ENCODE measurements around the gene WDSUB1.

Gene WDSUB1

GRCh38 chr2:159196393-159196925 is 90.0 kb downstream of the WDSUB1 start:
- DNase-seq (ENCODE audit: low read depth): no peak
- H3K4me3 ChIP-seq (ENCODE audit: low read depth, low read length): no peak overlapping the region
- no peak for TF ChIP-seq CTCF (IDR thresholded peaks at IDR 0.05; ENCODE audit: low read depth, low read length, missing control alignments)

GRCh38 chr2:159195697-159196096 is 90.8 kb downstream of the WDSUB1 start:
- no peak for DNase-seq (ENCODE audit: low read depth)
- H3K4me3 ChIP-seq (ENCODE audit: low read depth, low read length): no peak overlapping the region
- no peak for TF ChIP-seq CTCF (IDR thresholded peaks at IDR 0.05; ENCODE audit: low read depth, low read length, missing control alignments)

GRCh38 chr2:159194241-159194640 is 92.3 kb downstream of the WDSUB1 start:
- no peak for TF ChIP-seq CTCF (IDR thresholded peaks at IDR 0.05; ENCODE audit: low read depth, low read length, missing control alignments)
- DNase-seq (ENCODE audit: low read depth): no peak
- H3K4me3 ChIP-seq (ENCODE audit: low read depth, low read length): no peak overlapping the region

GRCh38 chr2:159193791-159194190 is 92.7 kb downstream of the WDSUB1 start:
- H3K4me3 ChIP-seq (ENCODE audit: low read depth, low read length): no peak overlapping the region
- TF ChIP-seq CTCF (IDR thresholded peaks at IDR 0.05; ENCODE audit: low read depth, low read length, missing control alignments): no peak

GRCh38 chr2:159192371-159192918 is 94.1 kb downstream of the WDSUB1 start:
- no peak for DNase-seq (ENCODE audit: low read depth)
- TF ChIP-seq CTCF (IDR thresholded peaks at IDR 0.05; ENCODE audit: low read depth, low read length, missing control alignments): no peak

More at GRCh38 chr2:159193791-159194190, 92.7 kb downstream of the WDSUB1 start:
- no peak for DNase-seq (ENCODE audit: low read depth)

GRCh38 chr2:159188449-159188848 is 98.1 kb downstream of the WDSUB1 start:
- no peak overlapping the region for H3K4me3 ChIP-seq (ENCODE audit: low read depth, low read length)
- no peak for TF ChIP-seq CTCF (IDR thresholded peaks at IDR 0.05; ENCODE audit: low read depth, low read length, missing control alignments)
- DNase-seq (ENCODE audit: low read depth): no peak

More at GRCh38 chr2:159192371-159192918, 94.1 kb downstream of the WDSUB1 start:
- no peak overlapping the region for H3K4me3 ChIP-seq (ENCODE audit: low read depth, low read length)

- H3K4me3 ChIP-seq (ENCODE audit: low read depth, low read length): no peak overlapping the region
- TF ChIP-seq CTCF (IDR thresholded peaks at IDR 0.05; ENCODE audit: low read depth, low read length, missing control alignments): no peak
- DNase-seq (ENCODE audit: low read depth): no peak
Observed at GRCh38 chr2:159187106-159187505, 99.4 kb downstream of the WDSUB1 start.
